ENCODE data around the gene METTL25B.
"Not testable (repeated sequence)": the region's sequence is repeated elsewhere in the genome, so short reads cannot be mapped to it uniquely, and the experiment has no call there.

Gene METTL25B

DNA sequence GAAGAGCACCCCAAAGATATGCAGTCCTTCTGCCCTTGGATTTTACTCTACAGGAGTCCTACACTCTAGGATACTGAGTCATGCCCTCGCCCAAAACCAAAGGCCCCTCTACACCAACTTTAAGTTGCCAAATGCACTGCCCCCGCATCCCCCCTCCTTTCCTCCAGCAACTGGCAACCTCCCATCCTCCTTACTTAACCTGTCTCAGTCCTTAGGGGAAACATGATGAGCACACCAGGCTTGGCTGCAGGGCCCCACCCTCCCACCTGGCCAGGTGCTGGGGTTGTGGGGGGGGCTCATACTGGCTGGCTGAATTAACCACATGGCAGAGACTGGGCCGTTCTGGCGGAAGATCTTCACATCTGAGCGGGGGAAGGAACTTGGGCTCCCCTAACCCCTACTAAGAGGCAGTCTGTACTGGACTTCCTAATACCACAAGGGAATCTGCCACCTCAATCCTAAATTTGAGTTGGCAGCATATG, 22.0 kb downstream of the METTL25B start:
- no peak for FAIRE-seq

DNA sequence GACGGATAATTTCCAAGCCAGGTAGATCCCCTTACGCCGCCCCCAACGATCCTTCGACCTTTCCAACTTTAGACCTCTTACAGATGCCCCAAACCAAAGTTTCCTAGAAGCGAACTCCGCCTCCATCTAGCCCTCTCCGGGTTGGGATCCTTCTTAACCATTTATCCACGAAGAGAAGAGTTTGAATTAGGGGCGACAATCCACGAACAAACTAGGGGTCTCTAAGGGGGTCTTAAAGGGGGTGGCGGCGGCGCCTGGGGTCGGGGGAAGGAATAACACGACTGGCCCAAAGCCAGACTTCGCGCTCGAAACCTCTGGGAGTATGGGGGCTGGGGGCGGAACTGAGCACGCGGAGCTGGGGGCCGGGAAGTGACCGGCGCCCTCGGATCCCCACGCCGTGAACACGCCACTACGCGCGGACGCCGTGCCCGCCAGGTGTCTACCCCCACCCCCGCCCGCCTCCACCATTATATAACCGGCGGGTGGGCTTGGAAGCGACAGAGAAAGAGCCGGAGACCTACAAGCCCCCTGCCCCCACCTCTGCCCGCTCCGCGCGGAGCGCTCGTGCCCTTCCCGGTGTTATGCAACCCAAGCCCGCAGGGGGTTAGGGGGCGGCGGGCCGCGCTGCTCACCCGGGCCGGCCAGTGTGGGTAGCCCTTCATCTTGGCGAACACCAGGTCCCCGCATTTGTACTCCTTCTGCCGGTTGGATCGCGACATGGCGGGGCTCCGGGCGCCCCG, 22.6 kb downstream of the METTL25B start:
- FAIRE-seq = no peak

DNA sequence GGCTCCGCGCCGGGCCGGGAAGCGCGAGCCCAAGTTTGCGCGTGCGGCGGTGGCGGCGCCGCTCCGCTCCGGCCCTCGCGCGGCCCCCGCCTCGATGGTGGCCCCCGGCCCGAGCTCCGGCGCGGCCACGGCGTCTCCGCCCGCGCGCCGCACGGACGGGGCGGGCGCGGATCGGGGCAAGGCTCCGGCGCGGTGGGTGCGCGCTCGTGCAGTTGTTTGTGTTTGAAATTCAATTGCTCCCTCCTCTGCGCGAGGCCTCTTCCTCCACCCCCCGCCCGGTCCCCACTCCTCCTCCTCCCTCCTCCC, 23.1 kb downstream of the METTL25B start, which contains the start of gene HDGF:
HDGF (minus strand) TSS at position 225 of the 306 bp plus-strand sequence. CDS start 246 bp downstream, outside the sequence.
- FAIRE-seq = no peak

DNA sequence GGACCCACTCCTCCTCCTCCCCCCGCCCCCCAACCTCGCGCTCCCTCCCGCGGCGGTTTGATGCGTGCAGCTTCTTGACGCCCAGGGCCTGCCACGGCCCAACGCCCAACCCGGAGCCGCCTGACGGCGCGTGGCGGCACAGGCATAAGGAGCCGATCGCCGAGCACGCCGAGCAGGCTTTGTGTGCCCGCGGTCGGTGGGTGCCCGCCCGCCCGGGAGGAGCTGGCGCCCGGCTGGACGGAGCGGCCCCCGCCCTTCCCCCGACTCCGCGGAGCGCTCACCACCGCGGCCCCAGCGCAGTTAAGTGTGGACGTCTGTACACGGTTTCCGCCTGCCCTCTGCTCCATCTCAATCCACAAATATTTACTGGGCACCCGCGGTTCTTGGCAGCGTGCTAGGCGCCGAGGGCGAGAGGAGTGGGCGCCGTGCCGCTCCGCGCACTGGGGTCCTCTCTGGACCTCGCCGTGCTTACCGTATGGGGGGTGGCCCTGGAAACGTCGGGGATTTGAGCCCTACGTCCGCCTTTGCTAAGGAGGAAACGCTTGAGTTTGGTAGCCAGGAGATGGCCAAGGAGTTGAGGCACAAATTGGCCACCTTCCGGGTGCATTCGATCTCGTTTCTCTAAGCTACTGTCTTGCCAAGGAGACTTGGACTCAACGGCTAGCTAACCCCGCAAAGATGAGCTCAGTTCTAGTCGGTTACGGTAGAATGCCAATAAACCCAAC, 23.6 kb downstream of the METTL25B start:
- FAIRE-seq = no peak

DNA sequence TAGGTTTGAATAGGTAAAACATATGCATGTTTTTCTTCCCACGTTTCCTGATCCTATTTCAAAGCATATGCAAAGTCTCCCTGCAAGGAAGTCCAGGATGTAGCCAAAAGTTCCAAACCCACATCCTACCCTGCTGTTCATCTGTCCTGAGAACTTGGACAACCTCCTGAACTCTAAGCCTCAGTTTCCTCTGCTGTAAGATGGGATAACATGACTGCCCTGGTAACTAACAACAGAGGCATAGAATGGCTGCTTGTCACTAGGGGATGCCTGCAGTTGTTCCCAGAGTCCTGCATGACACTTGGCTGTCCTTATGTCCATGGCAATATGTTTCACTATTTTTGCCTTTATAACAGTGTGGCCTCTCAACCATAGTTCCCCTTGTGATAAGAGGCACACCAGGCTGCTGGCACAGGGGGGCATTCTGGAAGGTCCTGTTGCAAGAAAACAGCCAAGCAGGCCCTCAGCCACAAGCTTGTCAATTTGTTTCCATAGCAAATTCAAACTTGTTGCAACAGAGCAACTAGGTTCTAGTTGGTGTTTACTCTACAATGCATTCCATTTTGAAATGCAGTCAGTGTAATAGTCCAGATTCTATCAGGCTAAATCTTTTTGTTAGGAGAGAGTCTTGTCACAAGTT, 24.7 kb downstream of the METTL25B start:
- no peak for FAIRE-seq

DNA sequence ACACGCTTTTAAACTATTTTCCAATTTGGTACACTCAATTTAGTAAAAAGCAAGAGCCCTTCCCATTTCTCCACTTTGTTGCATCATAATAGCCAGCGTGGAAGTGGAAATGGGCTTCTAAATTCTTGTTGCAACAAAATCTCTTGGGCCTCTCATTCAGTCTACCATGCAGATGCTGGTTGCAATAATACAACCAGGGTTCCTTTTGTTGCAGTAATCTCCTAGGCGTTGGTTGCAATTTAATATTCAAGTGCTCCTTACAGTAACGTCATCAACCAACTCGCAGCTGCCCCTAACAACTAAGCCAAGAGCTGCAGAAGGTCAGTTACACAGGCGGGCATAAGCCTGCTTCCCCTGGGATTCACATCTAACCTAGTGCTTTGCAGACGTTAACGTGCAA, 25.9 kb downstream of the METTL25B start:
- FAIRE-seq = no peak

DNA sequence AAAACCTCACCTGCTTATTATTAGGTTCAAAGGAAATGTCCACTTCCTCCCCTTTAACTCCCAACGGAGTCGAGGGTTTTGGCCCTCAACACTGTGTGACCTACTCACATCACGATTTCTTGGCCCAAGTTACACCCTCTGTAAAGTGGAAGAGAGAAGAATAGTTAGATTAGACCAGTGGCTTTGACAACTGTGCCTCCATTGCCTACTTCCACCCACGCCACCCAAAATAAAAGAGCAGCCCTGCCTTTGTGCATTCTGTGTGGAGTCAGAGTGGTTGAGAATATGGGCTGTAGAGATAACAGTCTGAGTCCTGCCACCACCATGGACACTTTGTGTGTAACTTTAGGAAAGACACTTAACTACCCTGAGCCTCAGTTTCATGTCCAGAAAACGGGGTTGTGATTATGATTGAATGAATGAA, 27.3 kb downstream of the METTL25B start:
- FAIRE-seq = no peak

DNA sequence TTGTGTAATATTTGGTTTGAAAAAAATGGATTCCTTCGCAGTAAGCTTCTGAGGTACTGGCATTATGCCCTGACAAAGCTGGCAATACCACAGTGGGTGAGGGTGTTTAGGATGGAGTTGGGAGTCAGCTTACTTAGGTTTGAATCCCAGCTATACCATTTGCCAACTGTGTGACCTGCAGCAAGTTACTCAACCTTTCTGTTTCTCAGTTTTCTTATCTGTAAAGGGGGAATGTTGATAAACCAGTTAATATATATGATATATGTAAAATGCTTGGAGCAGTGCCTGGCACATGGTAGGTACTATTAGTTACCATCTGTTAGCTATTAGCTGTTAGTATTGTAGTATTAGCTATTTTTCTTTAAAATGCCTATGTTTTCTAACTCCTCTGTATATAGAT, 28.1 kb downstream of the METTL25B start:
- no peak for FAIRE-seq

DNA sequence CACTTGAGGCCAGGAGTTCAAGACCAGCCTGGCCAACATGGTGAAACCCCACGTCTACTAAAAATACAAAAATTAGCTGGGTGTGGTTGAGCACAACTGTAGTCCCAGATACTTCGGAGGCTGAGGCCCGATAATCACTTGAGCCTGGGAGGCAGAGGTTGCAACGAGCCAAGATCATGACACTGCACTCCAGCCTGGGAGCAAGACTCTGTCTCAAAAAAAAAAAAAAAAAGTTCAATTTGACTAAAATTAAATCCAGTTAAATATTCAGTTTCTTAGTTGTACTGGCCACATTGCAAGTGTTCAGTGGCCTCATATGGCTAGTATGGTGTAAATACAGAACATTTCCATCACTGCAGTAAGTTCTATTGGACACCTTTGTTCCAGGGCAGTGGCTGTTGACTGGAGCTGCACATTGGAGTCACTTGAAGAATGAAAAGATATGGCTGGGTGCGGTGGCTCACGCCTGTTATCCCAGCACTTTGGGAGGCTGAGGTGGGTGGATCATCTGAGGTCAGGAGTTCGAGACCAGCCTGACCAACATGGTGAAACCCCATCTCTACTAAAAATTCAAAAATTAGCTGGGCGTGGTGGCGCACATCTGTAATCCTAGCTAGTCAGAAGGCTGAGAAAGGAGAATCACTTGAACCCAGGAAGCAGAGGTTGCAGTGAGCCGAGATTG, 29.4 kb downstream of the METTL25B start:
- not testable (repeated sequence) for FAIRE-seq

DNA sequence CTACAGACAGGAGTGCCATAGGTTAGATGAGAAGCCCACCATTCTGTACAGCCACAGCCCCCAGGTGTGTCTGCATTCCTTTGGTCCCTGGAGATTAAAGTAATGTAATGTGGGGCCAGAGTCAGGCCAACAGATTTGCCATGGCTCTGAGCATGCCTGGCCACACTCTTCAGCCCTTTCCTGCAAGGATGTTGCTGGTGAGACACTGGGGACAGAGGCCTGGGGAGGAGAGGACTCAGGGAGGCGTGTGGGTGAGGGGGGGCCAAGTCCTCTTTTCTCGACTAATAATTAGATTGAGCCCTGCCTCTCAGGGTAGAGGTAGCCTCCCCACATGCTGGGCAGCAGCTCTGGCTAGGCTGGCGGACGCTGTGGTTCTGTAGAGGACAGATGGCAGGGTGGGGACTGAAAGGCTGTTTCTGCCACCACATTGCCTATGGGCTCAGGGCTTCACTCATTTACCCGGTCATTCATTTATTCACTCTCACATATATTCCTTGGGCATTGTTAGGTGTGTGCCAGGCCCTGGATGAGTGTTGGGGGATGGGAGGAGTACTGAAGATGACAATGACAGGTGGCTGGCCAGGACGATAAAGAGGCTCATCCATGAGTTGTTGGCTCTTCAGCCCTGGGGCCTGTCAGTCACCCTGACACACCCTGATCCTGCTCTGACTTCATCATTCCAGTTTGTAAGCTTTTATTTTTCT, 32.0 kb downstream of the METTL25B start:
- FAIRE-seq = no peak

DNA sequence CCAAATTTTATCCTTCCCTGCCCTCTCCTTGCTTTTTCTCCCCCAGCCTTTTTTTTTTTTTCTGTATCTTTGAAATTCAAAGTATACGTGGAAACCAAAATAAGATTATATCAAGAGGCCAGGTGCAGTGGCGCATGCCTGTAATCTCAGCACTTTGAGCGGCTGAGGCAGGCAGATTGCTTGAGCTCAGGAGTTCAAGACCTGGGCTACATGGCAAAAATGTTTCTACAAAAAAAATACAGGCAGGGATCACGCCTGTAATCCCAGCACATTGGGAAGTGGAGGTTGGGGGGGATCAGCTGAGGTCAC, 32.5 kb downstream of the METTL25B start:
- no peak for FAIRE-seq

DNA sequence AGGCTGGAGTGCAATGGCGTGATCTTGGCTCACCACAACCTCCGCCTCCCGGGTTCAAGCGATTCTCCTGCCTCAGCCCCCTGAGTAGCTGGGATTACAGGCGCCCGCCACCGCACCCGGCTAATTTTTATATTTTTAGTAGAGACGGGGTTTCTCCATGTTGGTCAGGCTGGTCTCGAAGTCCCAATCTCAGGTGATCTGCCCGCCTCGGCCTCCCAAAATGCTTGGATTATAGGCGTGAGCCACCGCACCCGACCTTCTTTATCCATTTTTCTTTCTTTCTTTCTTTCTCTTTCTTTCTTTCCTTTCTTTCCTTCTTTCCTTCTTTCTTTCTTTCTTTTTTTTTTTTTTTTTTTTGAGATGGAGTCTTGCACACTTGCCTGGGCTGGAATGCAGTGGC, 36.9 kb downstream of the METTL25B start:
- FAIRE-seq = not testable (repeated sequence)

DNA sequence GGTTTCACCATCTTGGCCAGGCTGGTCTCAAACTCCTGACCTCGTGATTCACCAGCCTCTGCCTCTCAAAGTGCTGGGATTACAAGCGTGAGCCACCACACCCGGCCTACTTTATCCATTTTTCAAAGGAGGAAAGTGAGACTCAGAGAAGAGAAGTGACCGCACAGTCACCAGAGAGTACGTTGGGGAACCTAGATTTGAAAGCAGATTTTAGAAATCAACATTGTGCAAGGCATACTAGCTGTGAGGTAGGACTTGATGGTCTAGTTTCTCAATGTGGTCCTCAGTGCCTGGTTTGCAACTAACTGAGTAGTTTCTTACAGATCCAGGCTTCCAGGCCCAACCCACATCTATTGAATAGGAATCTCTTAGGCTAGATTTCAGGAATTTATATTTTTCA, 37.4 kb downstream of the METTL25B start:
- FAIRE-seq = no peak

DNA sequence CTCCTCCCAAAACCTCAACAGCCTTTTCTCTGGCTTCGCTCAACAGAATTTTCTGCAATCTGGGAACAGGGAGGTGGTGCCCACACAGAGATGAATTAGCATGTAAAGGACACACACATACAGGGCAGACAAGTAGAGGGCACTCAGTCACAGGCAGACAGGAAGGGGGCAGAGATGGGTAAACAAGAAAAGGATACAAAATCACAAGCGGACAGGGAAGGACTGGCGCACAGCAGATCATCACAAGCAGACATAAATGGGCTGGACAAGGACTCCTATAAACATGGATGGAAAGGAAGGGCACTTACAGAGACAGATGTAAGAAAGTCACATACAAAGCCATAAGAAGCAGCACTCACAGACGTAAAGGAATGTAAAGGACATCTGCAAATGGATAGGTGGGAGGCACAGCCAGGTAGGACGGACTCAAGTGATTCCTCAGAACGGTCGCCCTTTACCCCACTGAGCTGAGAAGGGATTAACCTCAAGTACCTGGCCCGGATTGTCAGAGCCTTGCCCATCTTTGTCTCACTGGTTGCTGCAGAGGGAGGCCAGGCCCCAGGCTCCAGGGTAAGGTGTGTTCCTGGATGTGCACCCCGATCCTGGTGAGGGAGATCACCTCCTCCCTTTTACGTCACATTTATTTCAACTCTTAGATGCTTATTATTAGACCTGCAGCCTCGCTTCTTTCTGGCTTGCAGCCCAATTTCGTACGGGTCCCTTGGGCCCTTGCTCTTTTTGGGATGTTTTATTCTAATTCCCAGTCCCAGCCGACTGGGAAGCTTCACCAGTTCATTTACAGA, 38.2 kb downstream of the METTL25B start:
- FAIRE-seq = no peak

DNA sequence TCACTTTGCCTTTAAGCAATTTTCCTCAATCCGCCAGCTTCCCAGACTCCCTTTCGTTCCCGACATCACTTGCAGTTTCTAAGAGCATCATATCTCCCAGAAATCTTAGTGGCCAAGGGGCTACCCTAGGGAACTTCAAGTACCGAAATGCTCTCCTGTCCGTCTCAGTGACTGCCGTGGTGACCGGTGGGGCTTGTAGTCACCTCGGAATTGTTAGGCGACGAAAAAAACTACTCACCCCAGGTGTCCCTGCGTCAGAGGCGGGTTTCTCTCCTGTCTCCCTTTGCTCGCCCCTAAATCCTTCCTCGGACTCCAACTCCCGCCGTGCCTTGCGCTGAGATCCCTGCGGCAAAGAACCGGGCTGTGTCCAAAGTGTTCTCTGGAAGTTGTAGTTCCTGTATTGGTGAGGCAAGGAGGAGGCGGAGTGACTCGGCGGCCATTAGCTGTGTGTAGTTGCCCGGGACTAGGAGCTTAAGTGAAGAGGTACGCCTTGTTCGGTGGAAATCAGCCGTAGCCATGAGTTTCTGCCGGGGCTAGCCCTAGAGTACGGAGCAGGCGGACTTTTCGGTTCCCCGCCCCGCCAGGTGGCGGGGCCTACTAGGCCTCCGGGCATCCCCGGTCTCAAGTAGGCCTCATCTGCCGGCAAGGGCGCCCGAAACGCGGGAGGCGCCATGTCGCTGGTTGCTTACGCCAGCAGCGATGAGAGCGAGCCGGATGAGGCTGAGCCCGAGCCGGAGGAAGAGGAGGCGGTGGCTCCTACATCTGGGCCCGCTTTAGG, 39.0 kb downstream of the METTL25B start, which contains the start of gene PRCC:
PRCC (plus strand) TSS at position 435 of the 778 bp plus-strand sequence; CDS start at position 672, 237 bp downstream.
- FAIRE-seq = peak; percentile 99

DNA sequence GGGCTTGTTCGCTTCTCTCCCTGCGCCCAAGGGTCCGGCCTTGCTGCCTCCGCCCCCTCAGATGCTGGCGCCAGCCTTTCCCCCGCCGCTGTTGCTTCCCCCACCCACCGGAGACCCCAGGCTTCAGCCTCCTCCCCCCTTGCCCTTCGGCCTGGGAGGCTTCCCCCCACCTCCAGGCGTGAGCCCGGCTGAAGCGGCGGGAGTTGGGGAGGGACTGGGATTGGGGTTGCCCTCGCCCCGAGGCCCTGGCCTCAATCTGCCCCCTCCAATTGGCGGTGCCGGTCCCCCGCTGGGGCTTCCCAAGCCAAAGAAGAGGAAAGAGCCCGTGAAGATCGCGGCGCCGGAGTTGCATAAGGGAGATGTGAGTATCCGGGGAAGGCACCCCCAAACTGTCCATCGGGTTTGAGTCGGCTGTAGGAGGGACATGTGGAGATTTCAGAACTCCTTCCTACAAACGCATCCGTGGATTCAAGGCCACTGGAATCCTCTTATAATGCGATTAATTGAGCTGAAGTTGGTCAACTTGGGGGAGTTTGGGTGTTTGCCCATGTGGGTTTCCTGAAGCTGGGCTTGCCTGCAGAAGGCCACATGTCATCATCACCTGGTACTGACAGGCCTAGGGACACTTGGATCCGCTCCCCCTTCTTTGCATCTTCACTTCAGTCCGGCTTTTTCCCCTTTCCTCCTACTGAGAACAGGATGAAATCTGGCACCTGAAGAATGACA, 39.8 kb downstream of the METTL25B start:
- FAIRE-seq = no peak

DNA sequence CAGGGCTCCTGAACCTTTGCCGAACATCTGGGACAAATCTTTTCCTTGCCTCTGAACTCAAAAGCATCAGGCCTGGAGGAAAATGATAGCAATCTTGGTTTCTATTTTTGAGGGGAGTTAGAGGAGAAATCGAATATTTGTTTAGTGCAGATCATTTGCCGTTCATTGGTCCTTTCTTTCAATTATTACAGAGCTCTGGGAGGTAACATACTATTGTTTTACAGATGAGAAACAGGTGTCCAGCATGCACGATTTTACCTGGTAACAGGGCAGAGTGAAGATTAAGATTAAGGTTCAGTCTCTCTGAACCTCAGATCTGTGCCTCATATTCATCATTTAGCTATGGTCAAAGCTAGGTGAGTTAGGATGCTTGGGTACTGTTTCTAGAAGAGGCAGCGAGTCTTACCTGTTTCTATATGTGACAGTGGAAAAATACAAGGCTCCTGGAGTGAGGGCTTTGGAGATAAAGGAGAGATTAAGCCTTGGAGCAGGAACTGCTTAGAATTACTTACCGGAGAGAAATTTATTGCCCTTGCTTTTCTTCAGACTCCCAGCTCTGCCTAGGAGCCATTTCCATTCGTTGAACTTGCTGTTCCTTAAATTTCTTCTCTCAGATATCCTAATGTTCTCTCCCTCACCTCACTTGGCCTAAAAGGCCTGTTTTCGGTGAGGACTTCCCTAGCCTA, 40.5 kb downstream of the METTL25B start:
- no peak for FAIRE-seq

DNA sequence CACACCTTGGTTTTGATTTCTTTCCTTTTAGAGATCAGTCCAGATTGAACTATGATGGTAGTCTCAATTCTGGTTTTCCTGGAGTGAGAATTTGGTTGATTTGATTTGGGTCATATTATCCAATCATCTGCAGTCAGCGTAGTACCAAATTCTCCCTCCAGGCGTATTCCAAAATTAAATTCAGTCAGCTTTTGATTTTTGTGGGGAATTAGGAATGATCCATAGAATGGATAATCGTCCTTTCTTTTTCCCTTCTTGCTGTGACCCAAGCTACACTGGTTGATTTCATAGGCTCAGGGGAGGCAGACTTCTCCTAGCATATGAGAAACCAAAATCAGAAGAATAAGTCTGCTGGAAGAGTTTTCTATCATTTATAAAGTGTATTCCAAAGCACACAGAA, 44.0 kb downstream of the METTL25B start:
- FAIRE-seq = no peak

DNA sequence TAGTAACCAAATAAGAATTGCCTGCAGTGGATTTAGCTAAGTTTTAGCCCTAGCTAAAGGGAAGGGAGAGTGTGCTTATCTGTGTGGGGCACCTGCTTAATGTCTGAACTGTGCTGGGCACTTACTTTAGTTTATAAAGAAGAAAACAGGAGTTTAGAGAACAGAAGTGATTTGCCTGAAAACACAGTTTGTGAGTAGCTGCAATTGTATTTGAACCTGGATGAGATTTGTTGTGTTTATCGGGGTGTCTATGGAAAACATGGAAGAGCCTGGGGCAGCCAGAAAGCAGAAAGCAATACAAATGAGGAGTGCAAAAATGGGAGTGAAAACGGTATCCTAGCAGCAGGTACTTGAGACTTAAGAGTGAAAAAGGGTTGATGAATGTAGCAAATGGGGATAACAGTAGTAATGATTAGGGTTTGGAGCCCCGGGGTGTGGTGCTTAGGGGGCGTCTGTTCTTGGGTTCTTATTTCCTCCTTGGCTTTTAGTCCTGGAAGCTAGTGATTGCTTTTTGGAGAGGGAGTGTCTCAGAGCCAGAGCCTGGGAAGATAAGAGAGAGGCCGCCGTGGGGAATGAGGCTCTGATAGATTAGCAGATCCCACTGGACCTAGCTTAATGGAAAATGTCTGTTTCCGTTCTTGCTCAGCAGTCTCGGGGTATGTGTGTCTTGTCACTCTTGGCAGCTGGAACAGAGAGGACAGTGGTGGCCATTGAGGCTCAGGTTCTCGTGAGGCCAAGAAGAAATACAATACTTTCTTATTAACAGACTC, 44.6 kb downstream of the METTL25B start:
- no peak for FAIRE-seq

All from G401.6 (cell line).